MM.1S (cell line): Measurements from ENCODE around the gene ZNHIT6.

Source experiments
- DNase-seq: peaks from one replicate; pipeline ENCODE4 v3.0.0-alpha.2; 2015
- H2AFZ ChIP-seq: fragments of 300-600 bp; sonication (generic); 2 replicates; pipeline ENCODE4 v1.6.0; 2016; ENCODE audit warnings: antibody characterized with exemption, low read length
- H3F3A ChIP-seq: fragments of 300-600 bp; sonication (generic); 2 replicates; pipeline ENCODE4 v1.6.1; 2016; ENCODE audit warnings: mild to moderate bottlenecking, antibody characterized with exemption, low read length, moderate library complexity, mixed read lengths; ENCODE audit not compliant: insufficient read depth
- H3K27ac ChIP-seq: fragments of 300-600 bp; sonication (generic); 2 replicates; pipeline ENCODE4 v1.5.1; 2016; ENCODE audit warnings: mild to moderate bottlenecking, low read length
- H3K27me3 ChIP-seq: fragments of 300-600 bp; sonication (generic); replicated peaks from 2 replicates; pipeline ENCODE4 v1.6.0; 2016; ENCODE audit warnings: low read length; ENCODE audit not compliant: insufficient read depth
- H3K36me3 ChIP-seq: fragments of 300-600 bp; sonication (generic); replicated peaks from 2 replicates; pipeline ENCODE4 v1.6.1; 2016; ENCODE audit warnings: mild to moderate bottlenecking, low read length, mixed read lengths; ENCODE audit not compliant: insufficient read depth
- H3K4me1 ChIP-seq: fragments of 300-600 bp; sonication (generic); 2 replicates; pipeline ENCODE4 v1.6.1; 2016; ENCODE audit warnings: low read length, mixed read lengths
- H3K4me2 ChIP-seq: fragments of 300-600 bp; sonication (generic); 2 replicates; pipeline ENCODE4 v1.6.0; 2016; ENCODE audit warnings: low read depth, low read length
- H3K4me3 ChIP-seq: fragments of 300-600 bp; sonication (generic); 2 replicates; pipeline ENCODE4 v1.5.1; 2016; ENCODE audit warnings: low read length, mixed read lengths
- H3K79me2 ChIP-seq: fragments of 300-600 bp; sonication (generic); 2 replicates; pipeline ENCODE4 v1.6.1; 2016; ENCODE audit warnings: mixed run types, low read length, mixed read lengths
- H3K9ac ChIP-seq: fragments of 300-600 bp; sonication (generic); 2 replicates; pipeline ENCODE4 v1.6.1; 2016; ENCODE audit warnings: low read length, mixed read lengths
- H3K9me2 ChIP-seq: fragments of 300-600 bp; sonication (generic); replicated peaks from 2 replicates; pipeline ENCODE4 v1.6.1; 2016; ENCODE audit warnings: mild to moderate bottlenecking, low read length, mixed read lengths; ENCODE audit not compliant: insufficient read depth
- H3K9me3 ChIP-seq: fragments of 300-600 bp; sonication (generic); replicated peaks from 2 replicates; pipeline ENCODE4 v1.6.1; 2016; ENCODE audit warnings: mild to moderate bottlenecking, low read length, mixed read lengths; ENCODE audit not compliant: insufficient read depth
- H4K20me1 ChIP-seq: fragments of 300-600 bp; sonication (generic); 2 replicates; pipeline ENCODE4 v1.6.1; 2016; ENCODE audit warnings: mild to moderate bottlenecking, low read length, moderate library complexity, mixed read lengths; ENCODE audit not compliant: insufficient read depth
- EZH2 ChIP-seq: fragments of 300-600 bp; sonication (generic); optimal IDR thresholded peaks from 2 replicates; pipeline ENCODE3; 2017; ENCODE audit warnings: low read depth, mild to moderate bottlenecking, antibody characterized with exemption, low read length, mixed read lengths
- EZH2phosphoT487 ChIP-seq: fragments of 300-600 bp; sonication (generic); IDR thresholded peaks from 2 replicates; pipeline ENCODE4 v1.6.1; 2018; ENCODE audit warnings: antibody characterized with exemption, low read length
- TF ChIP-seq, protein P1 (sequence below): fragments of 300-600 bp; sonication (generic); IDR thresholded peaks from 2 replicates; pipeline ENCODE4 v1.5.1; 2016; ENCODE audit warnings: antibody characterized with exemption, low read length, mixed read lengths

Gene ZNHIT6

DNA sequence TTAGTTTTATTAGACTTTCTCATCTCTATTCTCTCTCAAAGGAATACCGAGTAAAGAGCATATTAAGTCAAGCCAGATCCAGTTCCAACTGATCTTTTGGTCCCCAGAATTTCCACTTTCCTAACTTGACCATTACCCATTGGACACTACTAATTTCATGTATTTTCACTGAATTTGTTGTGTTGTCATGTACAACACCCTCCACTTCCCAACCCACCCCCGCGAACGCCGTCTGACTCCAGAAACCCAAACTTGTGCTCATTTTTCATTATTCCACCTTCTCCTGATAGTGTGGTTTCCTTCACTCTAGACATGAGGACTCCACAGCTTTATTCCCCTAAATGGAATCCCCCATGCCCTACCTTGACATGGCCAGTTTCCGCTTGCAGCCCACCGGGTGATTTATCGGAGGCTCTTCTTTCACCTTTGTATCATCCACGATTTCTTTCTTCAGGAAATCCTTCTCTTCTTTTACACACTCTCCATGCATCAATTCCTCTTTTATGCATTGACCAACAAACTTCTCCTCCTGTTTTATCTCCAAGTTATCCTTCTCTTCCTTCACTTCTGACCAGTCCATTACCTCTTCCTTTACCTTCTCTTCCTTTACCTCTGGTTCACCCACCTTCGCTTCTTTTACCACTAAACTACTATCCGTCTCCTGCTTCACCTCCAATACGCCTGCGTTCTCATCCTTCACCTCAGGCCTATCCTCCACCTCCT, 805 bp downstream of the ZNHIT6 start:
- H3K9me3 ChIP-seq, result no peaks in the 10 kb centered on the region
- peak overlapping the region; percentile 68 for H3K9ac ChIP-seq
- H3K9me2 ChIP-seq, result no peaks in the 10 kb centered on the region
- H3K27me3 ChIP-seq, result no peaks in the 10 kb centered on the region
- H3K4me2 ChIP-seq, result peak overlapping the region; percentile 50
- H4K20me1 ChIP-seq, result no peaks in the 10 kb centered on the region
- H3K4me3 ChIP-seq, result peak overlapping the region; percentile 93
- H3K79me2 ChIP-seq, result peaks cover 48% of the 10 kb centered on the region
- H3K4me1 ChIP-seq, result peaks cover 4% of the 10 kb centered on the region; the same call in 1 of the 2 replicates
- H3F3A ChIP-seq, result 0 out of 2 replicates have a peak, but pooled peaks cover 6% of the 10 kb centered on the region
- peaks cover 7% of the 10 kb centered on the region; the same call in 1 of the 2 replicates for H3K36me3 ChIP-seq
- DNase-seq, result no peak
- TF ChIP-seq EZH2 (no peak), EZH2phosphoT487 (no peak)
- TF ChIP-seq, protein P1, sequence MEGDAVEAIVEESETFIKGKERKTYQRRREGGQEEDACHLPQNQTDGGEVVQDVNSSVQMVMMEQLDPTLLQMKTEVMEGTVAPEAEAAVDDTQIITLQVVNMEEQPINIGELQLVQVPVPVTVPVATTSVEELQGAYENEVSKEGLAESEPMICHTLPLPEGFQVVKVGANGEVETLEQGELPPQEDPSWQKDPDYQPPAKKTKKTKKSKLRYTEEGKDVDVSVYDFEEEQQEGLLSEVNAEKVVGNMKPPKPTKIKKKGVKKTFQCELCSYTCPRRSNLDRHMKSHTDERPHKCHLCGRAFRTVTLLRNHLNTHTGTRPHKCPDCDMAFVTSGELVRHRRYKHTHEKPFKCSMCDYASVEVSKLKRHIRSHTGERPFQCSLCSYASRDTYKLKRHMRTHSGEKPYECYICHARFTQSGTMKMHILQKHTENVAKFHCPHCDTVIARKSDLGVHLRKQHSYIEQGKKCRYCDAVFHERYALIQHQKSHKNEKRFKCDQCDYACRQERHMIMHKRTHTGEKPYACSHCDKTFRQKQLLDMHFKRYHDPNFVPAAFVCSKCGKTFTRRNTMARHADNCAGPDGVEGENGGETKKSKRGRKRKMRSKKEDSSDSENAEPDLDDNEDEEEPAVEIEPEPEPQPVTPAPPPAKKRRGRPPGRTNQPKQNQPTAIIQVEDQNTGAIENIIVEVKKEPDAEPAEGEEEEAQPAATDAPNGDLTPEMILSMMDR, result no peak
- peak overlapping the region; percentile 44; the same call in 1 of the 2 replicates for H3K27ac ChIP-seq
- H2AFZ ChIP-seq, result peak overlapping the region; percentile 90

DNA sequence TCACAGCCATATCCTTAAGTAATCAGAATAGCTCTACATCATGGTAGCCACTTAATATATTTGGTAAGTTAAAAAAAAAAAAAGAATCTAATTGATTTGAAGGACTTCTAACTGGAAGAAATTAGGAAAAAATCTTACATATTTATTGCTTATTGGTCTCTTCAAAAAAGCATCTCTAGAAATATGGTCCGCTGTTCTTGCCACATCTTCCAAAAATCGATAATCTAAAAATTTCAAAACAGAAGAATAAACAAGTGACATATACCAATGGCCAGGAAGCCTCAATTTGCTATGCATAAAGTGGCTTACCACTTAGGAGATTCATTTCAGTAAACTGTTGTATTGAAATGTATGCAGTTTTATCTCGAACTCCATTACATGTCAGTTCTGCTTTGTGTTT, 2.3 kb downstream of the ZNHIT6 start:
- H3K36me3 ChIP-seq, result peaks cover 13% of the 10 kb centered on the region; the same call in 1 of the 2 replicates
- no peak overlapping the region for H3K4me3 ChIP-seq
- peaks cover 4% of the 10 kb centered on the region; the same call in 1 of the 2 replicates for H3K4me1 ChIP-seq
- TF ChIP-seq EZH2, result no peak
- TF ChIP-seq EZH2phosphoT487, result no peak
- TF ChIP-seq, protein P1, result no peak
- no peak overlapping the region for H3K27ac ChIP-seq
- no peaks in the 10 kb centered on the region for H3K27me3 ChIP-seq
- H3K9me2 ChIP-seq, result no peaks in the 10 kb centered on the region
- no peaks in the 10 kb centered on the region for H4K20me1 ChIP-seq
- 0 out of 2 replicates have a peak, but pooled peaks cover 6% of the 10 kb centered on the region for H3F3A ChIP-seq
- no peak for DNase-seq
- H3K4me2 ChIP-seq, result no peak overlapping the region
- H3K9me3 ChIP-seq, result no peaks in the 10 kb centered on the region
- peaks cover 52% of the 10 kb centered on the region for H3K79me2 ChIP-seq
- H3K9ac ChIP-seq, result no peak overlapping the region
- H2AFZ ChIP-seq, result no peak overlapping the region

- H3F3A ChIP-seq, result no peaks in the 10 kb centered on the region
- no peak overlapping the region for H2AFZ ChIP-seq
- peaks cover 28% of the 10 kb centered on the region for H3K79me2 ChIP-seq
- no peak for DNase-seq
- peaks cover 13% of the 10 kb centered on the region; the same call in 1 of the 2 replicates for H3K36me3 ChIP-seq
- H3K27me3 ChIP-seq, result no peaks in the 10 kb centered on the region
- TF ChIP-seq EZH2 (no peak), EZH2phosphoT487 (no peak)
- TF ChIP-seq, protein P1, result no peak
- no peaks in the 10 kb centered on the region for H3K9me2 ChIP-seq
- H3K27ac ChIP-seq, result no peak overlapping the region
- no peak overlapping the region for H3K4me3 ChIP-seq
- H3K4me2 ChIP-seq, result no peak overlapping the region
- H3K4me1 ChIP-seq, result no peaks in the 10 kb centered on the region; the same call in 1 of the 2 replicates
- H4K20me1 ChIP-seq, result no peaks in the 10 kb centered on the region
- no peak overlapping the region for H3K9ac ChIP-seq
- H3K9me3 ChIP-seq, result no peaks in the 10 kb centered on the region
Observed at GRCh38 chr1:85700422-85700821, 7.8 kb downstream of the ZNHIT6 start.
